Neural progenitor cell (in vitro differentiated cells): ENCODE measurements around the gene CBLN4. TPM values are rescaled to one million over a fixed set of nuclear protein-coding genes. Genes with fewer than 3 reads are reported as not detected.

Experiments used
- DNase-seq: peaks from one replicate; pipeline ENCODE4 v3.0.0-alpha.2; 2016; ENCODE audit warnings: low spot score
- H2AFZ ChIP-seq: fragments of 200-600 bp; sonication (generic); replicated peaks from 2 replicates; pipeline ENCODE4 v1.6.1; 2016; ENCODE audit warnings: antibody characterized with exemption
- H3F3A ChIP-seq: fragments of 200-600 bp; sonication (generic); 2 replicates; pipeline ENCODE4 v1.6.1; 2016; ENCODE audit warnings: antibody characterized with exemption, low read depth
- H3K27ac ChIP-seq: fragments of 200-600 bp; sonication (generic); 2 replicates; pipeline ENCODE4 v1.5.1; 2016; ENCODE audit warnings: mild to moderate bottlenecking
- H3K27me3 ChIP-seq: fragments of 200-600 bp; sonication (generic); 2 replicates; pipeline ENCODE4 v1.6.1; 2016; ENCODE audit warnings: mild to moderate bottlenecking, moderate library complexity
- H3K36me3 ChIP-seq: fragments of 200-600 bp; sonication (generic); 2 replicates; pipeline ENCODE4 v1.5.1; 2016
- H3K4me1 ChIP-seq: fragments of 200-600 bp; sonication (generic); 2 replicates; pipeline ENCODE4 v1.6.1; 2016; ENCODE audit warnings: mixed run types
- H3K4me2 ChIP-seq: fragments of 200-600 bp; sonication (generic); 2 replicates; pipeline ENCODE4 v1.6.1; 2016
- H3K4me3 ChIP-seq: fragments of 200-600 bp; sonication (generic); 2 replicates; pipeline ENCODE4 v1.5.1; 2016
- H3K79me2 ChIP-seq: fragments of 200-600 bp; sonication (generic); 2 replicates; pipeline ENCODE4 v1.6.1; 2016; ENCODE audit warnings: low read depth
- H3K9ac ChIP-seq: fragments of 200-600 bp; sonication (generic); 2 replicates; pipeline ENCODE4 v1.6.1; 2016
- H3K9me3 ChIP-seq: fragments of 200-600 bp; sonication (generic); 2 replicates; pipeline ENCODE4 v1.5.1; 2016; ENCODE audit warnings: low read depth
- H4K20me1 ChIP-seq: fragments of 200-600 bp; sonication (generic); 2 replicates; pipeline ENCODE4 v1.6.1; 2016; ENCODE audit warnings: low read depth
- H3K27ac Mint-ChIP-seq: 3 replicates; pipeline ENCODE4 v1.8.0; 2021; ENCODE audit warnings: mixed read lengths
- H3K27me3 Mint-ChIP-seq: 2 replicates; pipeline ENCODE4 v1.8.0; 2022; ENCODE audit warnings: low read depth, mild to moderate bottlenecking, inconsistent platforms, moderate library complexity, mixed read lengths; ENCODE audit not compliant: insufficient read depth
- H3K36me3 Mint-ChIP-seq: 3 replicates; pipeline ENCODE4 v1.8.0; 2021; ENCODE audit warnings: mixed read lengths
- H3K4me1 Mint-ChIP-seq: 3 replicates; pipeline ENCODE4 v1.8.0; 2021; ENCODE audit warnings: mixed read lengths
- H3K4me3 Mint-ChIP-seq: 3 replicates; pipeline ENCODE4 v1.8.0; 2021; ENCODE audit warnings: mild to moderate bottlenecking, moderate library complexity, mixed read lengths
- H3K9me3 Mint-ChIP-seq: 3 replicates; pipeline ENCODE4 v1.8.0; 2020; ENCODE audit warnings: mixed read lengths
- CTCF ChIP-seq: fragments of 200-600 bp; sonication (generic); IDR thresholded peaks from 2 replicates; pipeline ENCODE4 v1.5.1; 2017; ENCODE audit warnings: antibody characterized with exemption, mild to moderate bottlenecking
- EZH2 ChIP-seq: fragments of 200-600 bp; sonication (generic); IDR thresholded peaks from 2 replicates; pipeline ENCODE4 v1.6.1; 2017; ENCODE audit warnings: antibody characterized with exemption, mild to moderate bottlenecking, moderate library complexity
- EZH2phosphoT487 ChIP-seq: fragments of 200-600 bp; sonication (generic); IDR thresholded peaks from 2 replicates; pipeline ENCODE4 v1.6.1; 2017; ENCODE audit warnings: antibody characterized with exemption
- total RNA-seq: library from RNA; depleted of rRNA; stranded (reverse); fragments of >200 nt; gene quantifications from 2 replicates; pipeline ENCODE4 v1.2.3, GENCODE V29; 2015; ENCODE audit warnings: low replicate concordance

Gene CBLN4
- total RNA-seq = not detected in 2 replicates

DNA sequence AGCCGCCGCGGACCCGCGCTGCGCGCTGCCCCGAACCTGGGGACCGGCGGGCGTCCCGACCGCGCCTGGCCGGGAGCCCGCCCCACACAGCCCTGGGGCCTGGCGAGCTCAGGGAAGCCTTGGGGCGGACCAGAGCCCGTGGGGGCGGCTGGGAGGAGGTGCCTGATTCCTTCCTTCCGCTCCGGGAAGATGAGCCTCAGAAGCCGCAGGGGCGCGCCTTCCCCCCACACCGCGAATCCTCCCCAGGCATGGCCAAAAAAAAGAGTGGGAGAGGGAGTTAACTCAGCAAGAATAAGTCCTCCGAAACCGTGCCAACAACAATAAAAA is at the start of gene CBLN4:
Gene CBLN4, minus strand, starts transcription at position 131 of the 327 bp plus-strand sequence. CDS start 1,348 bp downstream, outside the sequence.
- H3K4me2 ChIP-seq = peak within 1 kb of the TSS; percentile 58
- H3K9ac ChIP-seq = no peak within 1 kb of the TSS
- no peaks in the 10 kb centered on the region for H3K4me1 ChIP-seq
- no peak for DNase-seq
- no peak within 1 kb of the TSS for H3K27ac Mint-ChIP-seq
- no peaks in the 10 kb centered on the region for H4K20me1 ChIP-seq
- peak within 1 kb of the TSS; percentile 39 for H3K4me3 ChIP-seq
- peaks cover 11% of the 10 kb centered on the region for H3K9me3 Mint-ChIP-seq
- peaks cover 21% of the 10 kb centered on the region for H3K27me3 Mint-ChIP-seq
- no peaks in the 10 kb centered on the region for H3K36me3 ChIP-seq
- no peaks in the 10 kb centered on the region for H3K79me2 ChIP-seq
- peaks cover 6% of the 10 kb centered on the region for H3K9me3 ChIP-seq
- TF ChIP-seq EZH2 = no peak
- TF ChIP-seq CTCF = no peak
- TF ChIP-seq EZH2phosphoT487 = no peak
- H3F3A ChIP-seq = no peaks in the 10 kb centered on the region
- H3K4me1 Mint-ChIP-seq = no peaks in the 10 kb centered on the region
- peaks cover 71% of the 10 kb centered on the region for H3K27me3 ChIP-seq
- H2AFZ ChIP-seq = peak within 1 kb of the TSS; percentile 34
- H3K27ac ChIP-seq = no peak within 1 kb of the TSS
- H3K36me3 Mint-ChIP-seq = no peaks in the 10 kb centered on the region
- H3K4me3 Mint-ChIP-seq = peak within 1 kb of the TSS; percentile 48

- H3K9ac ChIP-seq = no peak overlapping the region
- TF ChIP-seq CTCF (no peak), EZH2phosphoT487 (no peak), EZH2 (no peak)
- no peak for DNase-seq
- no peak overlapping the region for H2AFZ ChIP-seq
- Mint-ChIP-seq H3K4me1 (no peaks in the 10 kb centered on the region), H3K4me3 (no peak overlapping the region), H3K36me3 (no peaks in the 10 kb centered on the region), H3K9me3 (peaks cover 5% of the 10 kb centered on the region), H3K27ac (no peak overlapping the region), H3K27me3 (peaks cover 3% of the 10 kb centered on the region)
- no peaks in the 10 kb centered on the region for H3F3A ChIP-seq
- H4K20me1 ChIP-seq = no peaks in the 10 kb centered on the region
- no peak overlapping the region for H3K4me3 ChIP-seq
- H3K79me2 ChIP-seq = no peaks in the 10 kb centered on the region
- peaks cover 33% of the 10 kb centered on the region for H3K9me3 ChIP-seq
- H3K27me3 ChIP-seq = no peaks in the 10 kb centered on the region
- H3K36me3 ChIP-seq = no peaks in the 10 kb centered on the region
- no peaks in the 10 kb centered on the region for H3K4me1 ChIP-seq
- no peak overlapping the region for H3K27ac ChIP-seq
- H3K4me2 ChIP-seq = no peak overlapping the region
Observed at GRCh38 chr20:56043227-56043626, 37.9 kb upstream of the CBLN4 start.

DNA sequence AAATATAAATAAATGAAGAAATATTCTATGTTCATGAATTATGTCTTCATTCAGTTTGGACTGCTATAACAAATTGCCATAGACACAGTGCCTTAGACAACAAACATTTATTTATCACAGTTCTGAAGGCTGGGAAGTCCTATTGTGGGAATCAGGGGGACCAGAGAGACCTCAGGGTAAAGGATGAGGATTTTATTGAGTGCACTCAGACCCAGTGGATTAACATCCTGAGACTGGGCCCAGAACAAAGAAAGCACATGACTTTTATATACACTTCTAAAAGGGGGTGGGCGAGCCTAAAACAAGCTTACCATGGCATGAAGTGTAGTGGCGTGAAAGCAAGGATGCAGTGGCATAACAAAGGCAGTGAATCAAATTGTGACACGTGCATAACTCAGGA is 26.9 kb upstream of the CBLN4 start:
- Histone ChIP-seq H3K4me2 (no peak overlapping the region), H3K36me3 (no peaks in the 10 kb centered on the region), H2AFZ (no peak overlapping the region), H3K9ac (no peak overlapping the region), H3K4me3 (no peak overlapping the region), H3K27ac (no peak overlapping the region), H3K4me1 (no peaks in the 10 kb centered on the region), H3K9me3 (peaks cover 37% of the 10 kb centered on the region), H3K27me3 (no peaks in the 10 kb centered on the region), H3K79me2 (no peaks in the 10 kb centered on the region), H4K20me1 (no peaks in the 10 kb centered on the region), H3F3A (no peaks in the 10 kb centered on the region)
- no peak for DNase-seq
- TF ChIP-seq EZH2 = no peak
- no peak for TF ChIP-seq EZH2phosphoT487
- no peak for TF ChIP-seq CTCF
- H3K9me3 Mint-ChIP-seq = peaks cover 32% of the 10 kb centered on the region
- H3K4me3 Mint-ChIP-seq = no peak overlapping the region
- no peaks in the 10 kb centered on the region for H3K36me3 Mint-ChIP-seq
- peaks cover 3% of the 10 kb centered on the region for H3K27me3 Mint-ChIP-seq
- H3K27ac Mint-ChIP-seq = no peak overlapping the region
- no peaks in the 10 kb centered on the region for H3K4me1 Mint-ChIP-seq
